ENCODE measurements around the gene CFHR2.
A peak's percentile ranks its signal among the peaks of the same experiment; 100 is the strongest.

CFHR2 gene

GRCh38 chr1:196997423-196997822 lies 53.9 kb downstream of the CFHR2 start:
- TF ChIP-seq CTCF (IDR thresholded peaks at IDR 0.05; ENCODE audit: unreplicated experiment in 3 of 3) = no peak
- H3K27ac Mint-ChIP-seq = peak overlapping the region in 1 of 3 experiments; percentile 28
- no peaks in the 10 kb centered on the region for H3K27me3 Mint-ChIP-seq (ENCODE audit: low read depth)
- H3K4me1 Mint-ChIP-seq = peaks cover 6% of the 10 kb centered on the region
- no peak overlapping the region for H3K4me3 Mint-ChIP-seq
- H3K9me3 Mint-ChIP-seq = no peaks in the 10 kb centered on the region
- no peaks in the 10 kb centered on the region for H3K36me3 Mint-ChIP-seq (ENCODE audit: low read depth)

GRCh38 chr1:197001828-197002227 lies 58.3 kb downstream of the CFHR2 start:
- Mint-ChIP-seq H3K27ac (no peak overlapping the region), H3K27me3 (ENCODE audit: low read depth) (no peaks in the 10 kb centered on the region), H3K9me3 (no peaks in the 10 kb centered on the region), H3K36me3 (ENCODE audit: low read depth) (no peaks in the 10 kb centered on the region), H3K4me3 (no peak overlapping the region), H3K4me1 (peaks cover 4% of the 10 kb centered on the region)
- TF ChIP-seq CTCF (IDR thresholded peaks at IDR 0.05; ENCODE audit: unreplicated experiment in 3 of 3) = no peak

GRCh38 chr1:197003132-197003531 lies 59.6 kb downstream of the CFHR2 start:
- Mint-ChIP-seq H3K36me3 (ENCODE audit: low read depth) (no peaks in the 10 kb centered on the region), H3K27ac (no peak overlapping the region), H3K9me3 (no peaks in the 10 kb centered on the region), H3K4me3 (no peak overlapping the region), H3K4me1 (no peaks in the 10 kb centered on the region), H3K27me3 (ENCODE audit: low read depth) (no peaks in the 10 kb centered on the region)
- TF ChIP-seq CTCF (IDR thresholded peaks at IDR 0.05; ENCODE audit: unreplicated experiment in 3 of 3) = no peak

- no peak for TF ChIP-seq CTCF (IDR thresholded peaks at IDR 0.05; ENCODE audit: unreplicated experiment in 3 of 3)
- Mint-ChIP-seq H3K36me3 (ENCODE audit: low read depth) (no peaks in the 10 kb centered on the region), H3K4me3 (no peak overlapping the region), H3K4me1 (no peaks in the 10 kb centered on the region), H3K9me3 (peaks cover 5% of the 10 kb centered on the region), H3K27me3 (ENCODE audit: low read depth) (peaks cover 3% of the 10 kb centered on the region), H3K27ac (no peak overlapping the region)
Observed at GRCh38 chr1:197008861-197009260, 65.3 kb downstream of the CFHR2 start.

All from nephron (organoid).